ENCODE results near the gene KCNJ15.

GRCh38 chr21:38223893-38224540 lies 32.8 kb upstream of the KCNJ15 start:
- TF ChIP-seq CTCF (conservative IDR thresholded peaks at IDR 0.05 in 1 of 2, IDR thresholded peaks at IDR 0.05 in 1 of 2; ENCODE audit: low read depth in 1 of 2, low read length in 2 of 2) (no peak), EZH2 (IDR thresholded peaks at IDR 0.05; ENCODE audit: low read length, missing control alignments) (no peak)
